Esophagus muscularis mucosa (tissue), 4 donors: ENCODE results near the gene NELFCD. TPM values are rescaled to one million over a fixed set of nuclear protein-coding genes. Genes with fewer than 3 reads are reported as not detected.
"Not testable (repeated sequence)": the region's sequence is repeated elsewhere in the genome, so short reads cannot be mapped to it uniquely, and the experiment has no call there.

Source experiments
- DNase-seq: peaks from one replicate; pipeline ENCODE4 v3.0.0-alpha.2; 2017; ENCODE audit errors: extremely low spot score
- H3K27ac ChIP-seq, 4 donors: fragments of 200-600 bp; sonication (generic); replicated peaks in 1 of 4; 1 replicate in 3 of 4; 2 replicates in 1 of 4; pipeline ENCODE4 v1.5.1; 2016 to 2019; ENCODE audit warnings: mild to moderate bottlenecking in 1 of 4
- H3K27me3 ChIP-seq, 4 donors: fragments of 200-600 bp; sonication (generic); one replicate each; pipeline versions ENCODE4 v1.5.1 to v1.6.0; 2016 to 2019
- H3K36me3 ChIP-seq, 4 donors: fragments of 200-600 bp; sonication (generic); one replicate each; pipeline ENCODE4 v1.5.1; 2016 to 2019
- H3K4me1 ChIP-seq, 4 donors: fragments of 200-600 bp; sonication (generic); one replicate each; pipeline ENCODE4 v1.5.1; 2016 to 2019
- H3K4me3 ChIP-seq, 4 donors: fragments of 200-600 bp; sonication (generic); 1 replicate in 2 of 4; 2 replicates in 2 of 4; pipeline ENCODE4 v1.5.1; 2016 to 2019; ENCODE audit warnings: mild to moderate bottlenecking in 4 of 4, moderate library complexity in 1 of 4
- H3K9me3 ChIP-seq, 4 donors: fragments of 200-600 bp; sonication (generic); 1 replicate in 3 of 4; 2 replicates in 1 of 4; pipeline ENCODE4 v1.5.1; 2016 to 2019
- EP300 ChIP-seq: sonication (generic); formaldehyde crosslinking; IDR thresholded peaks from one replicate; pipeline ENCODE4 v1.6.1; 2017; ENCODE audit warnings: antibody characterized with exemption
- POLR2A ChIP-seq: fragments of 450-650 bp; IDR thresholded peaks from one replicate; pipeline ENCODE4 v1.6.1; 2017; ENCODE audit warnings: antibody characterized with exemption, moderate library complexity, mild to moderate bottlenecking, low read depth
- POLR2AphosphoS5 ChIP-seq, 2 donors: sonication (generic); formaldehyde crosslinking; IDR thresholded peaks; one replicate each; pipeline ENCODE4 v1.6.1; 2017; ENCODE audit warnings: antibody characterized with exemption in 2 of 2
- WGBS: methylation state at CpG from one replicate; pipeline ENCODE4 v1.1.5; 2018; 5-methylcytosine and 5-hydroxymethylcytosine counted together
- intact Hi-C: fragments of 100-400 bp; cut with DNase I; formaldehyde crosslinking; loops from one replicate; pipeline ENCODE4 v1.15.1; 2023
- total RNA-seq, 4 donors: library from RNA; depleted of rRNA; stranded (reverse); fragments of >200 nt; gene quantifications; one replicate each; pipeline versions ENCODE4 v1.1.0 to v1.2.1, GENCODE V29; 2016
- TF ChIP-seq, protein P1 (sequence below), 3 experiments: fragments of 200-600 bp in 2 of 3; fragments of 450-650 bp in 1 of 3; sonication (generic) in 2 of 3; IDR thresholded peaks; one replicate each; pipeline ENCODE4 v1.5.1; 2017 to 2019; ENCODE audit warnings: antibody characterized with exemption in 3 of 3, mild to moderate bottlenecking in 2 of 3, moderate library complexity in 1 of 3

The NELFCD gene
- total RNA-seq, 4 donors from 2014 or later = 30.5 to 41.5 (median 34.9) TPM

DNA sequence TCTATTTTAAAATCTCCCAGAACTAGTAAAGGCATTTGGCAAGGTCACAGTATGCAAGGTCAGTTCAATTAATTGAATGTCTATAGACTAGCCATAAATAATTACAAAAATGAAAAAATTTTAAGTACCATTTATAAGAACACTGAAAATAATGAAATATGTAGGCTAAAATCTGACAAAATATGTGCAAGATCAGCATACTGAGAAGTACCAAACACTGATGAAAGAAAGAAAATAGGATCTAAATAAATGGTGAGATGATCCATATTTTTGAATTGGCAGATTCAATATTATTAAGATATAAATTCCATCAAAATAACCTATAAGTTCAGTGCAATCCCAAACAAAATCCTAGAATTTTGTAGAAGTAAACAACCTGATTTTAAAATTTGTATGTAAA lies 28.0 kb upstream of the NELFCD start:
- Histone ChIP-seq H3K27ac (no peak overlapping the region), H3K27me3 (no peaks in the 10 kb centered on the region), H3K4me1 (no peaks in the 10 kb centered on the region), H3K9me3 (no peaks in the 10 kb centered on the region), H3K4me3 (no peak overlapping the region), H3K36me3 (no peaks in the 10 kb centered on the region)
- no peak for TF ChIP-seq POLR2A
- TF ChIP-seq EP300 = no peak
- no peak for TF ChIP-seq POLR2AphosphoS5 (IDR thresholded peaks at IDR 0.05)
- TF ChIP-seq, protein P1, sequence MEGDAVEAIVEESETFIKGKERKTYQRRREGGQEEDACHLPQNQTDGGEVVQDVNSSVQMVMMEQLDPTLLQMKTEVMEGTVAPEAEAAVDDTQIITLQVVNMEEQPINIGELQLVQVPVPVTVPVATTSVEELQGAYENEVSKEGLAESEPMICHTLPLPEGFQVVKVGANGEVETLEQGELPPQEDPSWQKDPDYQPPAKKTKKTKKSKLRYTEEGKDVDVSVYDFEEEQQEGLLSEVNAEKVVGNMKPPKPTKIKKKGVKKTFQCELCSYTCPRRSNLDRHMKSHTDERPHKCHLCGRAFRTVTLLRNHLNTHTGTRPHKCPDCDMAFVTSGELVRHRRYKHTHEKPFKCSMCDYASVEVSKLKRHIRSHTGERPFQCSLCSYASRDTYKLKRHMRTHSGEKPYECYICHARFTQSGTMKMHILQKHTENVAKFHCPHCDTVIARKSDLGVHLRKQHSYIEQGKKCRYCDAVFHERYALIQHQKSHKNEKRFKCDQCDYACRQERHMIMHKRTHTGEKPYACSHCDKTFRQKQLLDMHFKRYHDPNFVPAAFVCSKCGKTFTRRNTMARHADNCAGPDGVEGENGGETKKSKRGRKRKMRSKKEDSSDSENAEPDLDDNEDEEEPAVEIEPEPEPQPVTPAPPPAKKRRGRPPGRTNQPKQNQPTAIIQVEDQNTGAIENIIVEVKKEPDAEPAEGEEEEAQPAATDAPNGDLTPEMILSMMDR (IDR thresholded peaks at IDR 0.05) = no peak
- DNase-seq = no peak
- intact Hi-C loops = no loop called here

GRCh38 chr20:58956078-58956477 lies 25.0 kb upstream of the NELFCD start:
- intact Hi-C loops = no loop called here
- TF ChIP-seq, protein P1 (IDR thresholded peaks at IDR 0.05) = no peak
- TF ChIP-seq POLR2A (no peak), EP300 (no peak), POLR2AphosphoS5 (IDR thresholded peaks at IDR 0.05) (no peak)
- WGBS = 79% methylated on average over 8 of the region's 8 CpGs

DNA sequence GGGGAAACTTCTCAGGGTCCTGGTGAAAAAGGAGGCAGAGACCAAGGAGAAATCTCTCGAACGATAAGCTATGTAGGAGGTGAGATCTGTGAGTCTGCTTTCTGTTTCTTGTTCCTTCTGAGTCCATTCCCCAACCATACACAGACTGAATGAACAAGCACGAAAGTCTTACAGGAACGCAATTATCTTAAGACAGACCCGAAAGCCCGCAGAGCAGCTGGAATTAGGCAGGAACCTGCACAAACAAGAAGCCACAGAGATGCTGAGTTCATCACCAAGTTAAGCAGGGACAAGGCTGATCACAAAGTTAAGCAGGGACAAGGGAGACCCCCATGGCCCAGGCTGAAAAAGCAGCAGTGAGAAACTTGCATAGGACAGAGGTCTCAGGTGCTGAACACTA lies 21.4 kb upstream of the NELFCD start:
- no peak overlapping the region for H3K27ac ChIP-seq
- H3K4me1 ChIP-seq = no peaks in the 10 kb centered on the region
- no peaks in the 10 kb centered on the region for H3K27me3 ChIP-seq
- no peaks in the 10 kb centered on the region for H3K9me3 ChIP-seq
- H3K4me3 ChIP-seq = no peak overlapping the region
- no peak for TF ChIP-seq POLR2AphosphoS5 (IDR thresholded peaks at IDR 0.05)
- TF ChIP-seq, protein P1 (IDR thresholded peaks at IDR 0.05) = no peak
- TF ChIP-seq POLR2A = no peak
- TF ChIP-seq EP300 = no peak
- intact Hi-C loops = no loop called here
- WGBS = 81% methylated on average over 6 of the region's 6 CpGs
- DNase-seq = peak; percentile 87
- H3K36me3 ChIP-seq = no peaks in the 10 kb centered on the region

More at GRCh38 chr20:58956078-58956477, 25.0 kb upstream of the NELFCD start:
- Histone ChIP-seq H3K9me3 (no peaks in the 10 kb centered on the region), H3K27ac (no peak overlapping the region), H3K36me3 (no peaks in the 10 kb centered on the region), H3K27me3 (no peaks in the 10 kb centered on the region), H3K4me3 (no peak overlapping the region), H3K4me1 (no peaks in the 10 kb centered on the region)
- peak; percentile 21 for DNase-seq

DNA sequence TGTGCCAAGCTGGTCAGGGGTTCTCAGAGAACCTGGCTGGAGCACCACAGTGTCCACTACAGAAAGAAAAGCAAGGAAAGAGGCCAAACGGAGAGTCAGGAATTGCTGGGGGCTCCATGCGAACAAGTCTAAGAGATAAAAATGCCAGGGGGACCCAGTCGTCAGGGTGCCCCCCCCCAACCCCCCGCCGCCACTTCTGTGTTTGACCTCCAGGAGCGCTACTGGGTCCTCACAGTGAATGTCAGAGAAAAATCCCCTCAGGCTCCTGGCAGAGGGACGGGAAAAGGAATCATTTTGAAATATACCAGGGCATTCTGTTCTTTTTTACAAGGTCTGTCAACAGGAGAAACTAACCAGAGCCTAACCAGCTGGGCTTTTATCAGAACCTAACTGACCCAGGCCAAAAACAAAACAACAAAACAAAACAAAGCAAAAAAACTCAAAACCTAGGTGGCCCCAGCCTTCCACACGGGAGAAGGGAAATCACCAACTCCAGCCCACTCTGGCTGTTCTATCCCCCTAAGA lies 17.9 kb upstream of the NELFCD start:
- Histone ChIP-seq H3K27me3 (no peaks in the 10 kb centered on the region), H3K4me3 (no peak overlapping the region), H3K9me3 (no peaks in the 10 kb centered on the region), H3K4me1 (no peaks in the 10 kb centered on the region), H3K27ac (no peak overlapping the region), H3K36me3 (no peaks in the 10 kb centered on the region)
- no peak for DNase-seq
- intact Hi-C loops = no loop called here
- TF ChIP-seq, protein P1 (IDR thresholded peaks at IDR 0.05) = no peak
- TF ChIP-seq POLR2AphosphoS5 (IDR thresholded peaks at IDR 0.05) (no peak), EP300 (no peak), POLR2A (no peak)
- 56% methylated on average over 8 of the region's 8 CpGs for whole genome bisulfite sequencing

DNA sequence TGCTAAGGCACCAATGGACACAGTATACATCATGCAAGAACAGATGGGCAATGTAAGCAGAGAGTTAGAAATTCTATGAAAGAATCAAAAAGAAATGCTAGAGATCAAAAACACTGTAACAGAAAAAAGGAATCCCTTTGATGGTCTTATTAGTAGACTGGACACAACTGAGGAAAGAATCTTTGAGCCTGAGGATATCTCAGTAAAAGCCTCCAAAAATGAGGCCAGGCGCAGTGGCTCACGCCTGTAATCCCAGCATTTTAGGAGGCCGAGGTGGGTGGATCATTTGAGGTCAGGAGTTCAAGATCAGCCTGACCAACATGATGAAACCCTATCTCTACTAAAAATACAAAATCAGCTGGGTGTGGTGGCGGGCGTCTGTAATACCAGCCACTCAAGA lies 17.1 kb upstream of the NELFCD start:
- H3K4me1 ChIP-seq, H3K9me3 ChIP-seq, H3K27ac ChIP-seq, H3K27me3 ChIP-seq, H3K4me3 ChIP-seq, H3K36me3 ChIP-seq, intact Hi-C loops: not testable (repeated sequence)
- DNase-seq = peak; percentile 10
- WGBS = 92% methylated on average over 5 of the region's 5 CpGs
